ENCODE measurements around the gene HIPK3. TPM values are rescaled to one million over a fixed set of nuclear protein-coding genes. Genes with fewer than 3 reads are reported as not detected.

Gene HIPK3
- total and polyA plus RNA-seq, 4 donors: 17.9 to 189 (median 71.5) TPM

GRCh38 chr11:33266393-33267215 is 9.4 kb downstream of the HIPK3 start:
- Histone ChIP-seq H3K9me3 (ENCODE audit: control insufficient read depth in 4 of 4, insufficient read depth in 3 of 4, low read length in 3 of 4) (no peaks in the 10 kb centered on the region), H3K36me3 (ENCODE audit: control insufficient read depth in 4 of 4, insufficient read depth in 4 of 4, low read length in 4 of 4) (peaks cover 0 to 1% (median 0%) of the 10 kb centered on the region in 4 donors), H3K27me3 (ENCODE audit: control insufficient read depth in 3 of 3, insufficient read depth in 3 of 3, low read length in 2 of 3) (no peaks in the 10 kb centered on the region), H3K9ac (ENCODE audit: insufficient read depth in 1 of 2, low read length in 2 of 2) (no peak overlapping the region), H3K27ac (ENCODE audit: low read depth in 1 of 2, low read length in 1 of 2) (peak overlapping the region in 1 of 2 donors; percentile 45), H3K4me1 (ENCODE audit: control insufficient read depth in 5 of 5, insufficient read depth in 5 of 5, low read length in 5 of 5) (peaks cover 10 to 38% (median 15%) of the 10 kb centered on the region in 5 donors), H3K4me3 (no peak overlapping the region)
- 56 to 62% methylated on average over 8 of the region's 8 CpGs for WGBS, 2 donors
- DNase-seq: peak; percentile 52 to 68 (median 66)
- TF ChIP-seq CTCF (IDR thresholded peaks at IDR 0.05; ENCODE audit: control extremely low read depth, extremely low read depth): no peak
- no peak for ATAC-seq (ENCODE audit: insufficient read depth, low FRiP score)

GRCh38 chr11:33268945-33269540 is 11.9 kb downstream of the HIPK3 start:
- Histone ChIP-seq H3K27ac (ENCODE audit: low read depth in 1 of 2, low read length in 1 of 2) (peak overlapping the region in 1 of 2 donors; percentile 33), H3K9me3 (ENCODE audit: control insufficient read depth in 4 of 4, insufficient read depth in 3 of 4, low read length in 3 of 4) (no peaks in the 10 kb centered on the region), H3K27me3 (ENCODE audit: control insufficient read depth in 3 of 3, insufficient read depth in 3 of 3, low read length in 2 of 3) (no peaks in the 10 kb centered on the region), H3K36me3 (ENCODE audit: control insufficient read depth in 4 of 4, insufficient read depth in 4 of 4, low read length in 4 of 4) (peaks cover 0 to 1% (median 0%) of the 10 kb centered on the region in 4 donors), H3K9ac (ENCODE audit: insufficient read depth in 1 of 2, low read length in 2 of 2) (no peak overlapping the region), H3K4me1 (ENCODE audit: control insufficient read depth in 5 of 5, insufficient read depth in 5 of 5, low read length in 5 of 5) (peaks cover 0 to 23% (median 7%) of the 10 kb centered on the region in 5 donors), H3K4me3 (no peak overlapping the region)
- ATAC-seq (ENCODE audit: insufficient read depth, low FRiP score): no peak
- no peak for DNase-seq
- no peak for TF ChIP-seq CTCF (IDR thresholded peaks at IDR 0.05; ENCODE audit: control extremely low read depth, extremely low read depth)
- WGBS, 2 donors: 90 to 93% methylated on average over 4 of the region's 4 CpGs

GRCh38 chr11:33269822-33270221 is 12.6 kb downstream of the HIPK3 start:
- DNase-seq (no peak), ATAC-seq (ENCODE audit: insufficient read depth, low FRiP score) (no peak)
- Histone ChIP-seq H3K4me1 (ENCODE audit: control insufficient read depth in 5 of 5, insufficient read depth in 5 of 5, low read length in 5 of 5) (peaks cover 0 to 21% (median 9%) of the 10 kb centered on the region in 5 donors), H3K27me3 (ENCODE audit: control insufficient read depth in 3 of 3, insufficient read depth in 3 of 3, low read length in 2 of 3) (no peaks in the 10 kb centered on the region), H3K9ac (ENCODE audit: insufficient read depth in 1 of 2, low read length in 2 of 2) (no peak overlapping the region), H3K36me3 (ENCODE audit: control insufficient read depth in 4 of 4, insufficient read depth in 4 of 4, low read length in 4 of 4) (peaks cover 0 to 1% (median 0%) of the 10 kb centered on the region in 4 donors), H3K27ac (ENCODE audit: low read depth in 1 of 2, low read length in 1 of 2) (peak overlapping the region in 1 of 2 donors; percentile 33), H3K9me3 (ENCODE audit: control insufficient read depth in 4 of 4, insufficient read depth in 3 of 4, low read length in 3 of 4) (no peaks in the 10 kb centered on the region), H3K4me3 (no peak overlapping the region)
- no peak for TF ChIP-seq CTCF (IDR thresholded peaks at IDR 0.05; ENCODE audit: control extremely low read depth, extremely low read depth)
- WGBS, 2 donors: 97 to 98% methylated on average over 6 of the region's 6 CpGs

Data from lung (tissue), 12 donors.